ENCODE data around the gene LHFPL3.

Gene LHFPL3

GRCh38 chr7:104761892-104762291 lies 433.5 kb downstream of the LHFPL3 start:
- no peak for DNase-seq (ENCODE audit: low read depth in 1 of 2, low spot score in 1 of 2)
- TF ChIP-seq POLR2AphosphoS5 (IDR thresholded peaks at IDR 0.05; ENCODE audit: low read depth), result no peak
- no peak for TF ChIP-seq REST (IDR thresholded peaks at IDR 0.05; ENCODE audit: insufficient replicate concordance, low read depth)
- TF ChIP-seq GABPA (IDR thresholded peaks at IDR 0.05; ENCODE audit: low read depth), result no peak
- no peak for TF ChIP-seq SPI1 (IDR thresholded peaks at IDR 0.05; ENCODE audit: borderline replicate concordance, low read depth)
- TF ChIP-seq CTCF (IDR thresholded peaks at IDR 0.05; ENCODE audit: insufficient read depth, low read length), result no peak
- H3K4me3 ChIP-seq (replicated peaks; ENCODE audit: insufficient read depth, low read length), result no peak overlapping the region
- no peaks in the 10 kb centered on the region for H3K27me3 ChIP-seq (ENCODE audit: insufficient read depth, poor library complexity, severe bottlenecking)
- H3K27ac ChIP-seq (replicated peaks), result no peak overlapping the region

GRCh38 chr7:104767113-104767512 lies 438.7 kb downstream of the LHFPL3 start:
- H3K27ac ChIP-seq (replicated peaks), result no peak overlapping the region
- no peaks in the 10 kb centered on the region for H3K27me3 ChIP-seq (ENCODE audit: insufficient read depth, poor library complexity, severe bottlenecking)
- TF ChIP-seq SPI1 (IDR thresholded peaks at IDR 0.05; ENCODE audit: borderline replicate concordance, low read depth) (no peak), CTCF (IDR thresholded peaks at IDR 0.05; ENCODE audit: insufficient read depth, low read length) (no peak), GABPA (IDR thresholded peaks at IDR 0.05; ENCODE audit: low read depth) (no peak)
- H3K4me3 ChIP-seq (replicated peaks; ENCODE audit: insufficient read depth, low read length), result no peak overlapping the region
- DNase-seq (ENCODE audit: low read depth in 1 of 2, low spot score in 1 of 2), result no peak

GRCh38 chr7:104767826-104768536 lies 439.6 kb downstream of the LHFPL3 start:
- no peak overlapping the region for H3K4me3 ChIP-seq (replicated peaks; ENCODE audit: insufficient read depth, low read length)
- H3K27me3 ChIP-seq (ENCODE audit: insufficient read depth, poor library complexity, severe bottlenecking), result no peaks in the 10 kb centered on the region
- TF ChIP-seq CTCF (IDR thresholded peaks at IDR 0.05; ENCODE audit: insufficient read depth, low read length), result no peak
- TF ChIP-seq SPI1 (IDR thresholded peaks at IDR 0.05; ENCODE audit: borderline replicate concordance, low read depth), result no peak
- TF ChIP-seq REST (IDR thresholded peaks at IDR 0.05; ENCODE audit: insufficient replicate concordance, low read depth), result no peak
- TF ChIP-seq GABPA (IDR thresholded peaks at IDR 0.05; ENCODE audit: low read depth), result no peak
- TF ChIP-seq POLR2AphosphoS5 (IDR thresholded peaks at IDR 0.05; ENCODE audit: low read depth), result no peak
- H3K27ac ChIP-seq (replicated peaks), result no peak overlapping the region
- no peak for DNase-seq (ENCODE audit: low read depth in 1 of 2, low spot score in 1 of 2)
